Esophagus squamous epithelium (tissue), 5 donors: ENCODE results near the gene SCD5. TPM values are rescaled to one million over a fixed set of nuclear protein-coding genes. Genes with fewer than 3 reads are reported as not detected.
A peak's percentile ranks its signal among the peaks of the same experiment; 100 is the strongest.

Source experiments
- DNase-seq: peaks from one replicate; lab custom pipeline; 2025; lab: John Stamatoyannopoulos, UW
- H3K27ac ChIP-seq, 4 donors: fragments of 200-600 bp; sonication (generic); one replicate each; pipeline ENCODE4 v1.5.1; 2016 to 2019; ENCODE audit warnings: mild to moderate bottlenecking in 1 of 4
- H3K27me3 ChIP-seq, 4 donors: fragments of 200-600 bp; sonication (generic); 1 replicate in 3 of 4; 2 replicates in 1 of 4; pipeline versions ENCODE4 v1.5.1 to v1.6.0; 2017 to 2021; ENCODE audit warnings: antibody characterized with exemption in 1 of 4
- H3K36me3 ChIP-seq, 3 donors: fragments of 200-600 bp; sonication (generic); one replicate each; pipeline ENCODE4 v1.5.1; 2016 to 2019
- H3K4me1 ChIP-seq, 3 donors: fragments of 200-600 bp; sonication (generic); one replicate each; pipeline ENCODE4 v1.5.1; 2017 to 2019
- H3K4me3 ChIP-seq, 4 donors: fragments of 200-600 bp; sonication (generic); 1 replicate in 3 of 4; 2 replicates in 1 of 4; pipeline ENCODE4 v1.5.1; 2016 to 2019; ENCODE audit warnings: mild to moderate bottlenecking in 2 of 4, moderate library complexity in 1 of 4
- H3K9me3 ChIP-seq, 3 donors: fragments of 200-600 bp; sonication (generic); one replicate each; pipeline ENCODE4 v1.5.1; 2016 to 2019
- POLR2A ChIP-seq, 4 donors: fragments of 450-650 bp; IDR thresholded peaks; one replicate each; pipeline ENCODE4 v1.6.1; 2017; ENCODE audit warnings: antibody characterized with exemption in 4 of 4, mild to moderate bottlenecking in 4 of 4, moderate library complexity in 3 of 4
- WGBS, 2 donors: methylation state at CpG; one replicate each; pipeline ENCODE4 v1.1.5; 2018; 5-methylcytosine and 5-hydroxymethylcytosine counted together
- intact Hi-C: fragments of 100-400 bp; cut with DNase I; formaldehyde crosslinking; loops from one replicate; pipeline ENCODE4 v1.15.0; 2022
- total RNA-seq, 4 donors: library from RNA; depleted of rRNA; stranded (reverse); fragments of >200 nt; gene quantifications; one replicate each; pipeline ENCODE4 v1.1.0, GENCODE V29; 2016
- TF ChIP-seq, protein P1 (sequence below), 6 experiments: fragments of 450-650 bp in 4 of 6; fragments of 200-600 bp in 2 of 6; sonication (generic) in 2 of 6; IDR thresholded peaks; one replicate each; pipeline ENCODE4 v1.5.1; 2016 to 2019; ENCODE audit warnings: antibody characterized with exemption in 6 of 6, mild to moderate bottlenecking in 4 of 6, moderate library complexity in 4 of 6
- donor health status: DM: yes; HTN: yes; CAD: no.

Gene SCD5
- total RNA-seq, 4 donors from 2014 or later: 1.2 to 6.3 (median 4.3) TPM

- Histone ChIP-seq H3K4me1 (no peaks in the 10 kb centered on the region), H3K4me3 (no peak overlapping the region), H3K27ac (no peak overlapping the region), H3K36me3 (peaks cover 0 to 27% (median 7%) of the 10 kb centered on the region in 3 donors), H3K27me3 (no peaks in the 10 kb centered on the region), H3K9me3 (no peaks in the 10 kb centered on the region)
- DNase-seq: no peak
- 33 to 73% methylated on average over 1 of the region's 1 CpG for WGBS, 2 donors
- TF ChIP-seq, protein P1, sequence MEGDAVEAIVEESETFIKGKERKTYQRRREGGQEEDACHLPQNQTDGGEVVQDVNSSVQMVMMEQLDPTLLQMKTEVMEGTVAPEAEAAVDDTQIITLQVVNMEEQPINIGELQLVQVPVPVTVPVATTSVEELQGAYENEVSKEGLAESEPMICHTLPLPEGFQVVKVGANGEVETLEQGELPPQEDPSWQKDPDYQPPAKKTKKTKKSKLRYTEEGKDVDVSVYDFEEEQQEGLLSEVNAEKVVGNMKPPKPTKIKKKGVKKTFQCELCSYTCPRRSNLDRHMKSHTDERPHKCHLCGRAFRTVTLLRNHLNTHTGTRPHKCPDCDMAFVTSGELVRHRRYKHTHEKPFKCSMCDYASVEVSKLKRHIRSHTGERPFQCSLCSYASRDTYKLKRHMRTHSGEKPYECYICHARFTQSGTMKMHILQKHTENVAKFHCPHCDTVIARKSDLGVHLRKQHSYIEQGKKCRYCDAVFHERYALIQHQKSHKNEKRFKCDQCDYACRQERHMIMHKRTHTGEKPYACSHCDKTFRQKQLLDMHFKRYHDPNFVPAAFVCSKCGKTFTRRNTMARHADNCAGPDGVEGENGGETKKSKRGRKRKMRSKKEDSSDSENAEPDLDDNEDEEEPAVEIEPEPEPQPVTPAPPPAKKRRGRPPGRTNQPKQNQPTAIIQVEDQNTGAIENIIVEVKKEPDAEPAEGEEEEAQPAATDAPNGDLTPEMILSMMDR (IDR thresholded peaks at IDR 0.05): no peak
- no peak for TF ChIP-seq POLR2A (IDR thresholded peaks at IDR 0.05)
- intact Hi-C loops: no loop called here
Observed at GRCh38 chr4:82814034-82814433, 15.4 kb upstream of the SCD5 start.

GRCh38 chr4:82811838-82812341 is 13.3 kb upstream of the SCD5 start:
- intact Hi-C loops: no loop called here
- TF ChIP-seq POLR2A (IDR thresholded peaks at IDR 0.05): no peak
- TF ChIP-seq, protein P1 (IDR thresholded peaks at IDR 0.05): no peak

DNA sequence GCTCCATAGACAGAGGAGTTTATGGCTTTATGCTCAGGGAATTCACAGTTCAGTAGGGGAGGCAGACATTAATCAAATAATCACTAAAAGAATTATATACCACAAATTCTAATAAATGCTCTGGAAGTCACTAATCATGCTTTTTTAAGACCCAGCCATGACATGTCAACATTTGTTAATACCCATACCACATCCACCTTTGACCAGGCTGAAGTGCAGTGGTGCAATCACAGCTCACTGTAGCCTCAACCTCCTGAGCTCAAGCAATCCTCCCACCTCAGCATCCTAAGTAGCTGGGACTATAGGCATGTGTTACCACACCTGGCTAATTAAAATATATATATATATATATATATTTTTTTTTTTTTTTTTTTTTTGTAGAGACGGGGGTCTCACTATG is 12.8 kb upstream of the SCD5 start:
- no peak for TF ChIP-seq POLR2A (IDR thresholded peaks at IDR 0.05)
- TF ChIP-seq, protein P1 (IDR thresholded peaks at IDR 0.05): no peak
- Histone ChIP-seq H3K9me3 (no peaks in the 10 kb centered on the region), H3K4me3 (no peak overlapping the region), H3K27ac (no peak overlapping the region), H3K36me3 (peaks cover 0 to under 1% (median 0%) of the 10 kb centered on the region in 3 donors), H3K27me3 (no peaks in the 10 kb centered on the region), H3K4me1 (no peaks in the 10 kb centered on the region)
- WGBS, 2 donors: 67% methylated on average over 1 of the region's 1 CpG; no CpG with 5 or more reads in 1 of the 2 donors
- DNase-seq: no peak
- intact Hi-C loops: no loop called here

More at GRCh38 chr4:82811838-82812341, 13.3 kb upstream of the SCD5 start:
- no peaks in the 10 kb centered on the region for H3K9me3 ChIP-seq
- H3K4me3 ChIP-seq: no peak overlapping the region
- 33 to 43% methylated on average over 6 of the region's 6 CpGs for WGBS, 2 donors
- no peaks in the 10 kb centered on the region for H3K27me3 ChIP-seq
- no peak for DNase-seq
- H3K27ac ChIP-seq: peak overlapping the region in 2 of 4 donors; percentile 23 to 59
- no peaks in the 10 kb centered on the region for H3K4me1 ChIP-seq
- H3K36me3 ChIP-seq: peaks cover 0 to 5% (median 0%) of the 10 kb centered on the region in 3 donors

GRCh38 chr4:82810176-82810575 is 11.6 kb upstream of the SCD5 start:
- intact Hi-C loops: no loop called here
- DNase-seq: no peak
- H3K27me3 ChIP-seq: no peaks in the 10 kb centered on the region

GRCh38 chr4:82809619-82810018 is 11.0 kb upstream of the SCD5 start:
- Histone ChIP-seq H3K36me3 (no peaks in the 10 kb centered on the region), H3K4me3 (no peak overlapping the region), H3K27me3 (no peaks in the 10 kb centered on the region), H3K9me3 (no peaks in the 10 kb centered on the region), H3K4me1 (no peaks in the 10 kb centered on the region), H3K27ac (no peak overlapping the region)
- intact Hi-C loops: no loop called here
- TF ChIP-seq, protein P1 (IDR thresholded peaks at IDR 0.05): no peak
- TF ChIP-seq POLR2A (IDR thresholded peaks at IDR 0.05): no peak
- no peak for DNase-seq

More at GRCh38 chr4:82810176-82810575, 11.6 kb upstream of the SCD5 start:
- H3K4me3 ChIP-seq: no peak overlapping the region
- H3K36me3 ChIP-seq: no peaks in the 10 kb centered on the region
- no peak for TF ChIP-seq POLR2A (IDR thresholded peaks at IDR 0.05)
- TF ChIP-seq, protein P1 (IDR thresholded peaks at IDR 0.05): no peak
- no peaks in the 10 kb centered on the region for H3K4me1 ChIP-seq
- no peaks in the 10 kb centered on the region for H3K9me3 ChIP-seq
- H3K27ac ChIP-seq: no peak overlapping the region
- WGBS, 2 donors: 44 to 53% methylated on average over 4 of the region's 4 CpGs
